ENCODE data around the gene UBN1.

The UBN1 gene

GRCh38 chr16:4880006-4880580 lies 32.8 kb downstream of the UBN1 start:
- no peak overlapping the region for H3K4me3 ChIP-seq (ENCODE audit: low read depth, low read length)
- TF ChIP-seq CTCF (IDR thresholded peaks at IDR 0.05; ENCODE audit: low read depth, low read length) = no peak

GRCh38 chr16:4882000-4882632 lies 34.8 kb downstream of the UBN1 start:
- no peak for TF ChIP-seq CTCF (IDR thresholded peaks at IDR 0.05; ENCODE audit: low read depth, low read length)
- no peak overlapping the region for H3K4me3 ChIP-seq (ENCODE audit: low read depth, low read length)

DNA sequence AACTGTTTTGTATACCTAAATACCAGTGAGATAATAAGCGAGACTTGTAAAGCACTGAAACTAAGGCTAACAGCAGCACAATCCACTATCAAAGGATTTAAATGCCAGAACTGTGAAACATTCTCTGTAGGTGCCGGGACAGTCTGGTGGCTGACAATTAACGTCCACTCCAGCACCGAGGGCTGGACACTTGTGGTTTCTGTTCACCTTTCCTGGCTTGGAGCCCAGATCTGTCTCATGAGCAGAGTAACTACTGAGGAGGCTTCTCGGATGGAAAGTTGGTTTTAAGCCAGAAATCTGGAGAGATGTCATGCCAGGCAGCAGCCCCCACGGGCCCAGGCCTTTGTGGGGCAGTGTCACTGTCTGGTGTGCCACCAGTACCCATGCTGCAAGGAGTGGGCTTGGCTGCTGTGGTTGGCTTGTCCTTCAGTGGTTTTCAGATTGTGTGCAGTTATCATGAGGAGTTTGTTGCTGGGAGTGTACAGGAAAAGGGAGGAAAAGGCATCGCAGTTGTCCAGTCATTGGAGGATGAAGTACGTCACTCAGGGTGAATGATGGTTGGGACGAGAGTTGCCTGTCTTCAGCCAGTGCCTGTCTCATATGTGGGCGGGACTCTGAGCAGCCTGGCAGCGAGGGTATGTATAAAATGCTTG lies 35.5 kb downstream of the UBN1 start:
- no peak for TF ChIP-seq CTCF (IDR thresholded peaks at IDR 0.05; ENCODE audit: low read depth, low read length)

GRCh38 chr16:4883501-4883900 lies 36.2 kb downstream of the UBN1 start:
- no peak for TF ChIP-seq CTCF (IDR thresholded peaks at IDR 0.05; ENCODE audit: low read depth, low read length)
- H3K4me3 ChIP-seq (ENCODE audit: low read depth, low read length) = no peak overlapping the region

More for the DNA sequence above, 35.5 kb downstream of the UBN1 start:
- H3K4me3 ChIP-seq (ENCODE audit: low read depth, low read length) = no peak overlapping the region

DNA sequence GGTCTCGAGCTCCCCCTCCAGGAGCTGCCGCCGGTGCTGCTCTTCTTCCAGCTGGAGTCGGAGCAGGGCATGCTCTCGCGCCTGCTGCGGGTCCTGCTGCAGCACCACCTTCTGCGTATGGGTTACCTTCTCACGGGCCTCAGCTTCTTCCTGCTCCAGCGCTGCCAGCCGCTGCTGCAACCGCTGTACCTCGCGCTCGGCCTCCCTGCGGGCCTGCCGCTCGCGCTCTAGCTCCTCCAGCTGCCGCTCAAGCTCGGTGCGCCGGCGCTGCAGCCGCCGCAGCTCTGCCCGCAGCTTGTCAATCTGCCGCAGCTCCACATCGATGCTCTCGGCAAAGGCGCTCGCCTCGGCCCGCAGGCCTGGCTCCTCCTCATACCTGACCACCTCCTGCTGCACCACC lies 36.9 kb downstream of the UBN1 start:
- TF ChIP-seq CTCF (IDR thresholded peaks at IDR 0.05; ENCODE audit: low read depth, low read length) = no peak
- H3K4me3 ChIP-seq (ENCODE audit: low read depth, low read length) = no peak overlapping the region

- H3K4me3 ChIP-seq (ENCODE audit: low read depth, low read length) = no peak overlapping the region
- TF ChIP-seq CTCF (IDR thresholded peaks at IDR 0.05; ENCODE audit: low read depth, low read length) = no peak
Observed at GRCh38 chr16:4884972-4885874, 37.9 kb downstream of the UBN1 start.

Data from WI38 (cell line).